GM19023 (cell line): ENCODE data around the gene PLA2G4F.
"Not testable (repeated sequence)": the region's sequence is repeated elsewhere in the genome, so short reads cannot be mapped to it uniquely, and the experiment has no call there.

Experiments used
- ATAC-seq: cut with Tn5 transposase; IDR thresholded peaks from one replicate; pipeline ENCODE4 v1.9.1; 2021; ENCODE audit warnings: mild to moderate bottlenecking, moderate library complexity; ENCODE audit not compliant: unreplicated experiment

Gene PLA2G4F

DNA sequence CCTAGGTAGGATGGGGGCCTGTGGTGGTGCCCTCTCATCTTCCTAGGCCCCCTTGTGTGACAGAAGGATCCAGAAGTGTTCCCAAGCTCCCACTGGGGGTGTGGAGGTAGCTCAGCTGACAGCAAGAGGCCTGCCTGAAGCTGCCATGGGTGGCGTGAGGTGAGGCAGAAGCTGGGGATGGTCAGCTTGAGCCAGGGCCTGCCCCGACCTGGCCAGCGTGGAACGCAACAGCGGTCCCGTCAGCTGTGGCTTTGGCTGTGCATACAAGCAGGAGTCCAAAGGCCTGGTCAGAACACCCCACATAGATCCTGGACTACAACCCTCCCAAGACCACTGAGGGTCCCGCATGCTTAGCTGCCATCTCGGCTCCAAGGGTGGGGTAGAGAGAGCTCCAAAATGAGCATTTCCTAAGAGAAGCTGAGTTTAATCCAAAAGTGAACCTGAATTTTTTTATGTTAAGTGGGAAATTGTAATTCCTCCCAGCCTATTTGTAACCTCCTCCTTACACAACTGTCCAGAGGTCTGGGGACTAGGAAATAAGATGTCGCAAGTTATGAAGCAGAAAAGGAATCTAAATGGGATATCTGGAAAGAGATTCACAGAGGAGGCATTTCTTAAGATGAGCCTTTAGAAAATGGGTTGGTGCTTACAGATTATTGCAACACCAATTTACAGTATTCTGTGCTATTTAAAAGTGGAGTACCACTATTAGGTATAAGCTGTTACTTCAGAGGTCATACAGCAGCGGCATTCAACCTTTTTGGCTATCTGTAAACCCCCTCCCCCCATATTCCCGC lies 52.1 kb downstream of the PLA2G4F start:
- ATAC-seq, result no peak

- no peak for ATAC-seq
These were observed 53.7 kb downstream of the PLA2G4F start for GRCh38 chr15:42102646-42103235.

GRCh38 chr15:42101861-42102260 lies 54.6 kb downstream of the PLA2G4F start:
- ATAC-seq, result no peak

DNA sequence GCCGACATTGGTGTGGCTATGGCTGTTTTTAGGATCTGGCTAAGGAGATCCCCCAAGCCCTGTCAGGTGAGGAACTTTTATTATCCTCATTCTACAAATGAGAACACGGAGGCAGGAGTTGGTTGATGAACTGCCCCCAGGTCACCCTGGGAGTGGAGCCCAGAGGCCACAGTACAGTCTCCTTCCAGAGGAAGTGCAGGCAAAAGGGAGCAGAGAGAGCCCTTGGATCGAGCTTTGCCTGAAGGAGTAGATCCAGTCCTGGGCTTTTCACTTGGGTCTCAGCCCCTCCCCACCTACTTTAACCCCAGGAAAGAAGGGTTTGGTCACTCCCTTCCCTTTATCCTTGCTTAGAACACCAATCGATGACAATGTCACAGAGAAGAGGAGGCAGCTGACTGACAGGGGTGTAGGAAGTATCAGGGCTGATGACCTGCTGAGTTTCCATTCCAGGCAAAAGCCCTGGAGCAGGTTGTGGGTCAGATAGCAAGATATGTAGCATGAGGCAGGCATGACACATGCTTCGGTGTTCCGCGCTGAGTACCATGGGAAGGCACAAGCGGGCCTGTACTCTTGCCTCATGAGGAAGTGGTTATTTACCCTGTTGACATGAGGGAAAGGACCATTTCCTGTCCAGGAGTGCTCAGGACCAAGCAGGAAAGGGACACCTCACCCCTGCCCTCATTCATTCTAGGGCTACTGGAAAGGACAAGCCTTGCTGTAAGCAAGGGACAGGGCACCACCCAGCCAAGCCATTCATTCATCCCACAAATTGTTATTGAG lies 56.2 kb downstream of the PLA2G4F start:
- no peak for ATAC-seq

GRCh38 chr15:42097018-42097417 lies 59.4 kb downstream of the PLA2G4F start:
- no peak for ATAC-seq

GRCh38 chr15:42094512-42094963 lies 61.9 kb downstream of the PLA2G4F start, which contains the start of gene PLA2G4D:
PLA2G4D (minus strand) TSS chr15:42094562; CDS start chr15:42094459, 103 bp downstream.
- ATAC-seq, result no peak

DNA sequence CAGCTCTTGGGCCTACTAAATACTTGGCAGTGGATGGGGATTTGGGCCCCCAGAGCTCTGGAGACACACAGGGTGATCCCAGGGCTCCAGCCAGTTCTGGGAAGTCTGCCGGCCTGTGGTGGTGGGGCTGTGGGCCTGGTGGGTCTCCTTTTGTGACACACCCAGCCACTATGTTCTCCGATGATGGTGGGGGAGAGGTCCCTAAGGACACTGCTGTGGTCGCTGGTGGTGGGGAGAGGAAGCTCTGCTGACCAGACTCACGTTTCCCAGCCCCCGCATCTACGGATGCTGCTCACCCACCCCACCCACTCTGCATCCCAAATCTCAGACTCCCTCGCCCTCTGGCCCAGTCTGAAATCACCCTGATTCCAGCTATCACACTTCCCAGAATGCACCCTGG lies 62.5 kb downstream of the PLA2G4F start:
- ATAC-seq, result no peak

DNA sequence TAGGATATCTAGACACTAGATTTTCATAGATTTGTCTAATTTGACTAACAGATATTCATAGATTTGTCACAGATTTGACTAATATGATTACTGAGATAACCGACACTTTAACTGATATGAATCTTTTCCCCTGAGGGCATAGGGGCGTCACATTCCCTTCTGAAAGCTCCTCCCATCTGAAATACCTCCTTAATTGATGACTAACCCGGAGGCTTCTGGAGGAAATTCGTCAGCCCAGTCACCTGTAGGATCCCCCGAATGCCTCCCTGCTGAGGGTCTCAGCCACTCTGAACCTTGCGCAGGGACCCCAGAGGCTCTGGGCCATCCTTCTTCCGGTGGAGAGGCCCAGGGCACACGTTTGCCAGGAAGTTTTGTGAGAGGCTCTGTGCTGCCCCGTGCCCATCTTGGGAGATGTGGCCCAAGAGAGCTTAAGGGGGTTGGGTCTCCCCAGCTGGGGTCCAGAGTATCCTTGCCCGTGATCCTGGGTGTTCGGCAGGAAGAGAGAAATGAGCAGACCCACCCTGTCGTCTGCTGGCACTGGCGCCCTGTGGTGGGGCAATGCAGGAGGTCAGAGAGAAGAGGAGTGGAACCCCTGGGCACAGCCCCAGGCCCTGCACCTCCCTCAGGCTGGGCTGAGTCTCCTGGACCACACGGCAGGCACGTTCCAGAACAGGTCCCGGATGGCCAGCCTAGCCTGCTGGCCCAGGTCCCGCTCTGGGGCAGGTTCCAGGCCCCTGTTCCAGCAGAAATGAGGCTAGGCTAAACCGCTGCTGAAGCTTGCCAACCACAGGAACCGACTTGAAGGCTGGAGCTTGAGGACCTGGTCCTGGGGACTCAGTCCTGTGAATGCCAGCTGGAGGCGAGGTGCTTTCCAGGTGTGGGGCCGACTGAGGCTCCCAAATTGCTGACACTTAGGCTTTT lies 63.8 kb downstream of the PLA2G4F start:
- ATAC-seq, result no peak

GRCh38 chr15:42091753-42092397 lies 64.6 kb downstream of the PLA2G4F start:
- ATAC-seq, result not testable (repeated sequence)

DNA sequence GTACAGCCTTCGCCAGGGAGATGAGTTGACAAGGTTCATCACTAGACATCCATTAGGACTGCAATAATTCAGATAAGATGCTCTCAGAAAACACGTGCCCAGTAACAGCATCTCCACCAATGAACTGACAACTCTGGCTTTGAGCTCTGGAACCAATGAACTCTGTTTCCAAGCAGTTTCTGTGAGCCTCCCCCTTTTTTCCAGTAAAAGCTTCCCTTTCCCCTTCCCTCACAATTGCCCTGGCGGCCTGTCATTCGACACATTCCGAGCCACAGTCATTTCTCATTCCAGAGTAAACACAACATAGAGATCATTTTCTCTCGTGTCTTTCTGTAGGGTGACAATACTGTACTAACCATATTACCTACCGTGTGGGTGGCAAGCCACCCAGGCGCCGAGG lies 65.7 kb downstream of the PLA2G4F start:
- ATAC-seq, result no peak

GRCh38 chr15:42090370-42090769 lies 66.1 kb downstream of the PLA2G4F start:
- ATAC-seq, result no peak

GRCh38 chr15:42089942-42090341 lies 66.5 kb downstream of the PLA2G4F start:
- ATAC-seq, result no peak
